GM19467 (cell line): ENCODE data around the gene PLEKHA7.
A peak's percentile ranks its signal among the peaks of the same experiment; 100 is the strongest.

Source experiments
- ATAC-seq: cut with Tn5 transposase; IDR thresholded peaks from one replicate; pipeline ENCODE4 v1.9.1; 2021; ENCODE audit warnings: mild to moderate bottlenecking, moderate library complexity; ENCODE audit not compliant: unreplicated experiment

The PLEKHA7 gene

DNA sequence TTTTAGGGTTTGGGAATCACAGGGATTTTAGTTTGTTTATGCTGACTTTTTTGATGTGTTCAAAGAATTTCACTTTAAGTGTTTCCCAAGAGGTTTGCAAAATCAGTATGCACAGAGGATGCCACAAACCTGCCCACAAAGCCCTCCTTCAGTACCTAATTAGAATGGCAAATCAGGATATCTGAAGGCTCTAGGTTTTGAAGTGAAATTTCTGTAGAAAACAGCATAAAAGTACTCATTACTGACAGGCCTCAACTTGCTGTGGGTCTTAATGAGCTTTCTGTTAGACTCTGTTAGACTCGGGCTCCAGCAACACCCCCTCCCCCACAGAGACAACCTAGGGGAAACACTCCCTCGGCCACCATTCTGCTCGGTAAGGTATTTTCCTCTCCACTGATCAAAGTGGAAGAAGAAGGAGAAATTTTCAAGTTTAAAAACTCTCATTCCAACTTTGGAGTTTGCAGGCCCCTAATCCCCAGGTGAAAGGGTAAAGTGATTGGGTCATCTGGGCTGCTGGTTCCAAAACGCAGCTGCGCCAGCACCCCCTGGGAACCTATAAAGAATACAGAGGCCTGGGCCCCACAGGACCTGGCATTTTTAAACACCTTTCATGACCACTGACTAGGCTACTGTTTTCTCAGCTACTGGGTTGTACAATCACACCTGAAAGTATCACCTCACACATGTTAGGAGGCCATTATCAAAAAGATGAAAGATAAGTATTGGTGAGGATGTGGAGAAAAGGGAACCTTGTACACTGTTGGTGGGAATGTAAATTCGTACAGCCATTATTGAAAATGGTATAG lies 67.5 kb downstream of the PLEKHA7 start:
- ATAC-seq, result no peak

DNA sequence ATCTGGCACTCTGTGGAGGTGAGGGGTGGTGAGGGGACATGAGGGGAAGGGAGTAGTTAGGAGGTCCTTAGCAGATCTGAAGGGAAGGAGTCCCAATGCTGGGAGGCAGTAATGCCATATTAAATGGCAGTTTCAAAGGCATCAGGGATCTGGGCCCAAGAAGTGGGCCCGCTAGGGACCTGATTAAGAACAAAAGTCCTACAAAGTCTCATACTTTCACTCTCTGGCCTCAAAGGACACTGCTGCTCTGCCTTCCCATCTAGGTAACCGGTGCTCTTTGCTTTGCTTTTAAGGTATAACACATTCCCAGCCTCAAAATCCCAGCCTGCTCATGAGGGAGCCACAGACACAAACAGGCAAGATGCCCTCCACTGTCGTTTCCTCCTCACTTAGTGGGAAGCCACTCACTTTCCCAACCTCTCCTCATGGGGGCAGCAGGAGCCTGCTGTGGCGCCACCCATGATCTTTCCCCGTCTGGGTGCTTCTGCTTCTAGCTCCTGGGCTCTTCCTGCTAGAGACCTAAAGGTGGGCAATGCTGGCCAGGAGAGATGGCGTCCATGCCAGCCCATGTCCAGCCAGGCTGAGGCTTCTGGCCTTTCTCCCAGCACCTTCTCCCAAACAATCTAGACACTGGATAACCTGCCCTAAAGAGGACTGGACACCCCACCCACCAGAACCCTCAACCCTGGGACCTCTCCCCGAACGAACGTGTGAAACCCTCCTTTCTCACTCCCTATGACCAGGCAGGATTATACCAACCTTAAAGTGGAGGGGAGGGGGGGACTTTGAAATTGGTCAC lies 68.3 kb downstream of the PLEKHA7 start:
- ATAC-seq, result no peak

DNA sequence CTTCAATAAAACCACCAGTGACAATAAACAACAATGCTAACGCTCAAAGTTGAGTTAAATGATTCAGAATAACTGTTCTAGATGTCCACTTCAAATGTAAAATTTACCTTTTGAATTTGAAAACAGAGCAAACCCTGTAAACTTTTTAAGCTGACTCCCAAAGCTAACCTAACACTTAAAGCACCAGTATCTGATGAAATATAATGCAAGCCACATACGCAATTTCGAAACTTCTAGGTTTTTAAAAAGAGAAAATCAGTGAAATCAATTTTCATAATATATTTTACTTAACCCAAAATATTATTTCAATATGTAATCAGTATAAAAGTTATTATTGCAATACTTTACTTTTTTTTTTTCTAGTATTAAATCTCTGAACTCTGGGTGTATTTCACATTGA lies 71.3 kb downstream of the PLEKHA7 start:
- no peak for ATAC-seq

DNA sequence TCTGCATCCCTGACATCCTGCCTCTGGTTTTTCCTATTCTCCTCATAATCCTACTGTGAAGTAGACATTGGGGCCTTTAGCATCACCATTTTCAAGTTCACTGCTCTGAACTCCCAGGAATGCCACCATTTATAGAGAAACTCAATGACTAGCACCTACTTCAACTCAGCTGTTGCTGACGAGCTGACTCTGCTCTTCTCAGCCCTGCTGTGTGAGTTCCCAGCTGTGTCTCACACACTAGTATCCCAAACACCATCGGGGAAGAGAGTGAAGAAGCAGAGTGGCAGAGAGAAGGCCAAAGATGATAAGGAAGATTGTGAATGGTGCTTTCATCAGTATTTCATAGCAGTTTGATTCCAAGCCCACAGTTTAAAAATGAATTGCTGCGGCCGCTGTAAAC lies 71.9 kb downstream of the PLEKHA7 start:
- no peak for ATAC-seq

DNA sequence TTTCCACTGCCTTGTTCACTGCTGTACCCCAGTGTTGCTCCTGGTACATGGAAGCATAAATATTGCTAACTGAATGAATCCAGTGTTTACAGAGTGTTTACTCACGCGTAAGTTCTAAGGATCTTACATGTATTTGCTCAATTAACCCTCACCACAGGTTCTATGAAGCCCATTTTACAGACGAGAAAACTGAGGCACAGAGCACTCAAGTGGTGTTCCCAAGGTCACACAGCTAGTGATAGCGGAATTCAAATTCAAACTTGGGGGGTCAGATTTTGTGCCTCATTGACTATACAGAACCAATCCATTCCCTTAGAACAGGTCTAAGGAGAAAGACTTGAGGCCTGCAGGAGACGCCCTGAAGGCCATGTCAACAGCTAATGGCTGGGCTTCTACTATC lies 72.3 kb downstream of the PLEKHA7 start:
- ATAC-seq, result no peak

DNA sequence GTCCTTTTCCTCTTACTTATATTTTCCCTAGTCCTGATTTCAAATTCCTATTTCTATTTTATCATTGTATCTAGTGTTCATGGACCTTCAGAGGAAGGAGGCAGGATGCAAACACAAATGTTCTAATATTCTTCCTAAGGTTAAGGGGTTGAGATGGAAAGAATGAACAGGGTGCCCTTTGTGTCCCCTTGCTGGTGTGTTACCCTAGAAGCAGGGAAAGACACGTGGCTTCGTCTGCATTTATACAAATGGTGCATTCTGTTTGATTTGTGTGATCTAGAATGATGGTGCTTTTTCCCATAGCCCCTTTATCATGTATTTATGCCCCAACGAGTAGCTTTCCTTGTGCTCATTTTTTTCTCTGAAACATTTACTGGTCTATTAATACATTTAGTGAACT lies 76.2 kb downstream of the PLEKHA7 start:
- no peak for ATAC-seq

GRCh38 chr11:16936643-16937042 lies 77.6 kb downstream of the PLEKHA7 start:
- no peak for ATAC-seq

GRCh38 chr11:16935518-16936302 lies 78.5 kb downstream of the PLEKHA7 start:
- peak; percentile 67 for ATAC-seq

- ATAC-seq, result no peak
These were observed 80.2 kb downstream of the PLEKHA7 start for GRCh38 chr11:16933756-16934603.

GRCh38 chr11:16933291-16933690 lies 80.9 kb downstream of the PLEKHA7 start:
- no peak for ATAC-seq

DNA sequence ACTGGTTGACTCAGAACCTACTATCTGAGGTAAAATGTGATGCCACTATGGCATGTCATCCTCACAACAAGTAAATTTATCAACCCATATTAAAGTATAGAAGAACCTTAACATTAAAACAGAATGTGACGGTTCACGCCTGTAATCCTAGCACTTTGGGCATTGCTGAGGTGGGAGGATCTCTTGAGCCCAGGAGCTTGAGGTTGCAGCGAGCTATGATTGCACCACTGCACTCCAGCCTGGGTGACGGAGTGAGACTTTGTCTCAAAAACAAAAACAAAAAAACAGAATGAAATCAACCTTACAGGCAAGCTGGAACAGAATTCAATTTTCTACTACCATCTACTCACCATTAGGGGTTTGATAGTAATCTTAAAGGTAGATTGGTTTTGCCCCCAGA lies 86.2 kb downstream of the PLEKHA7 start:
- no peak for ATAC-seq

- no peak for ATAC-seq
These were observed 87.2 kb downstream of the PLEKHA7 start for GRCh38 chr11:16926883-16927626.

DNA sequence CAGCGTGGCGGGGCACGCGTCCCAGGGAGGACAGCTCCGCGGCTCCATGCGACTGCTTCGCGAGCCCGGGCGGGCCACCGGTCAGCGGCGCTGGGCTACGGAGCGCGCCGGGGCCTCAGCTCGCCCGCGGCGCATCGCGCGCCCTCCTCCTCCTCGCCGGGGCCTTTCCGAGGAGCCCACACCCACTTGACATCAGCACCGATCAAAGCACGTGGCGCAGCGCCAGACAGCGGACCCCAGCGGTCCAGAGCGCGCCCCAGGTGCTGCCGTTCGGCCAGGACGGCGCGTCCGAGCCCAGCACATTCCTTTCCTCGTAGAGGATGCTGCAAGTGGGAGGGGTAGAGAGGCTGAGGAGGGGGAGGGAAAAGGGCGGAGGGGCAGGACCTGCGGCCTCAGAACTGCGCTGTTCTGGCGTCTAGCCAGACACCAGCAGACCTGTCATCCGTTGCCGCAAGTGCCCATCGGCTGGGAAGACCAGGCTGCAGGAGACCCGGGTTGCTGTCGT lies 88.6 kb downstream of the PLEKHA7 start:
- ATAC-seq, result no peak

DNA sequence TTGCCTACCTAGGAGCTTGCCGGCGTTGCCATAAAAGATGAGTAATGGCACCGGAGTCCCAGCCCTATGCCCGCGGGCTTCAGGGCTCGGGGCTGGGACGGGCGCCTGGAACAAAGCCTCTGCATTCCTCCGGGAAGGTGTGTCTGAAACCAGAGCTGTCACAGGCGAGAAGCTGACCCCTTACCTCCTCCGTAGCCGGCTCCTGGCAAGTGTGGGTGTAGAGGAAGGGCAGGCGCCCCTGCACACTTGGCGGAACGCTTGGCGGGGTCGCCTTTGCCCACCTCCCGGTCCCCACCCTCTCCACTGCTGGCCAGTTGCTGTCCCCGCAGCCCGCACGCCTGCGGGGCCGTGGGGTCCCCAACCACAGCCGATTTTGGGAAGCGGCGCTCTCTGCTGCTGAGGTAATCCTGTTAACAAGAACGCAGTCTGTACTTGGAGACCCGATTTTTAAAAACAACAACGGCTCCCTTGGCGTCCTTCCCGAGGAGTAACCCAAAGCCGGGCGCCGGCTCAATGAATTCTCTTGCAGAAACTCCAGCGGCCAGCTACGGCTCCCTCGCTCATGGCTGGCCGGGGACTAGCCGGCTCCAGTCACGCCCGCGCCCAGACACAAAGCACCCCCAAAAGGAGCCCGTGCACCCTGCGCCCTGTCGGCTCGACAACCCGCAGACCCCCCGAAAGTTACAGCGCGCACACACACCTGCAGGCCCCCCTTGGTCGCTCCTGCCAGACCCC lies 89.2 kb downstream of the PLEKHA7 start:
- ATAC-seq, result no peak

- ATAC-seq, result no peak
These were observed 89.8 kb downstream of the PLEKHA7 start for GRCh38 chr11:16924462-16924825.

GRCh38 chr11:16923987-16924386 lies 90.2 kb downstream of the PLEKHA7 start:
- no peak for ATAC-seq

DNA sequence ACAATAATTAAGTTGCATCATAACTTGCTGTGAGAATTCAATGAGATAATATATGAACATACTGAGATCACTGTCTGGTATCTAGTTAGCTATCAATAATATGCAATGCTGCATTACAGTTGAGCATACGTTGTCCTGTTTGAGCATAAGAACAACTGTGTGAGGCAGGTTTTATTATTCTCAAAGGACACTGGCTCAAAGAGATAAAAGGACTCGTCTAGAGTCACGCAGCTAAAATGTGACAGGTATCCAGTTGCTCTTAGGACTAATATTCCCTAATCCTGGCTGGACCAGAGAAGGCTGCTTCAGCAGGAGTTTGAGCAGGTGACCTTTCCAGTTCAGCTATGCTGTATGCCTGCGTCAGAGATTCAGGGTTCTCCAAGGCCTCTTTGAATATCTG lies 92.5 kb downstream of the PLEKHA7 start:
- no peak for ATAC-seq

DNA sequence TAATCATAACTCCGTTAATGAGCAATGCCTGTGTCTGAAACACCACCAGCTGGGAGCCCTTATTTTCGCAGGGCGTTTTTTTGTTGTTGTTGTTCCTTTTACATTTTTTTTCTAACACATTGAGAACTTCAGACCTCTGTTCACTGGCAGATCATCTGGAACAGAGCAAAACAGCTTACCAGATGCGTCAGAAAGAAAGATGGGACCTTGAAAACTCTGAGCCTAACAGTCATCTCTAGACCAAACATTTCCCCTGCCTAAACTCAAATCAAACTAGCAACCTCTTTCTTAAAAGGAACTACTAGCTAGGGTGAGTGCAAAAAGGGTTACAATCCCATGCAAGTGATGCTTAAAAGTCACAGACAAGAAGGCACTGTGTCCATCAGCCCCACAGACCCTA lies 93.2 kb downstream of the PLEKHA7 start:
- no peak for ATAC-seq

GRCh38 chr11:16920559-16920958 lies 93.7 kb downstream of the PLEKHA7 start:
- ATAC-seq, result no peak
